AG04450 (cell line): Measurements from ENCODE around the gene TMEM200A. TPM values are rescaled to one million over a fixed set of nuclear protein-coding genes. Genes with fewer than 3 reads are reported as not detected.

ENCODE experiments used
- CTCF ChIA-PET: fragments of 300-600, 350-600 bp; formaldehyde crosslinking; extraction: SDS; loops from one replicate; lab custom pipeline; 2022; ENCODE audit warnings: antibody characterized with exemption, inconsistent platforms; lab: Charles Lee
- POLR2A ChIA-PET: fragments of 350-600 bp; formaldehyde crosslinking; extraction: SDS; loops from one replicate; lab custom pipeline; 2021; ENCODE audit warnings: antibody characterized with exemption, inconsistent platforms; lab: Yijun Ruan, JAX
- DNase-seq: peaks from one replicate; pipeline ENCODE4 v3.0.0-alpha.2; 2011; ENCODE audit warnings: low read depth, low spot score
- H3K27ac ChIP-seq: one replicate; pipeline ENCODE4 v1.5.1; 2012; ENCODE audit warnings: low read depth, low read length, control low read depth
- H3K27me3 ChIP-seq: one replicate; pipeline ENCODE4 v1.6.0; 2012; ENCODE audit warnings: low read length; ENCODE audit not compliant: control insufficient read depth, insufficient read depth
- H3K4me3 ChIP-seq: 2 replicates; pipeline ENCODE4 v1.5.1; 2011; ENCODE audit warnings: mild to moderate bottlenecking, low read depth, low read length, control low read depth
- H3K9me3 ChIP-seq: 2 replicates; pipeline ENCODE4 v1.5.1; 2012; ENCODE audit warnings: low read length; ENCODE audit not compliant: control insufficient read depth, insufficient read depth
- CTCF ChIP-seq: IDR thresholded peaks from 2 replicates; pipeline ENCODE4 v1.5.1; 2011; ENCODE audit warnings: low read depth, low read length, control low read depth, inconsistent platforms
- polyA plus RNA-seq: library from polyadenylated mRNA; depleted of rRNA; stranded (reverse); fragments of >200 nt; gene quantifications from 2 replicates; pipeline ENCODE4 v1.2.3, GENCODE V29; 2011

TMEM200A gene
- polyA plus RNA-seq, 1 experiment, result 34.5 TPM

DNA sequence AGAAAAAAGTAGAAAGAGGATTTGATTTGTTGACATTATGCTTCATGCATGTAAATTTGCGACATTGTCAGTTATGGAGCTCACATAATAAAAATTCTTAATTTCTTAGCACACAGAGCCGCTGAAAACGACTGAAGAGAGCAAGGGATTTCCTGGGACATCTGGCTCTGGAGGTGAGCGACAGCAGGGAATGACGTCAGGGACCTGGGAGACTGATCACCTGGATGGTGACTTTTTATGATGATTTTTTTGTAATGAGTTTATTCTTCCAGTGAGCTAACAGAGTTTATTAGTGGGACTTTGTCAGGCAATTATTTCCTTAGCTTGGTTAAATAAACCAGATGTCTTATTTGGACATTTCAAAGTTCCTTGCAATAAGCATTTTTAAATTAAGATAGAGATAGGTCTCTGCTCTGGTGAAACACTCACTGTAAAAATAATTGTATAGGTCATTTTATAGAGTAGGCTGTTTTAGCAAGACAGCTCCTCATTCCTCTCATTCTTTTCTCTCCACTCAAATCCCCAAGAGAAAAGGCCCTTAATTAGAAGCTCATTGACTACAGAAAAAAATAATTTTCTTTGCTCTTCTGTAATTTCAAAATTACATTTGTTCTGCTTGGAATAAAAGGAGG is 19.4 kb downstream of the TMEM200A start:
- Histone ChIP-seq H3K27ac (no peak overlapping the region), H3K27me3 (no peaks in the 10 kb centered on the region), H3K9me3 (no peaks in the 10 kb centered on the region), H3K4me3 (no peak overlapping the region)
- POLR2A ChIA-PET, result no interaction called here
- CTCF ChIA-PET, result interaction anchor here (0.6 kb wide), 1 partner anchor 294 kb away, joined by 3 read pairs; no protein-coding TSS in a partner anchor
- DNase-seq, result no peak
- no peak for TF ChIP-seq CTCF

DNA sequence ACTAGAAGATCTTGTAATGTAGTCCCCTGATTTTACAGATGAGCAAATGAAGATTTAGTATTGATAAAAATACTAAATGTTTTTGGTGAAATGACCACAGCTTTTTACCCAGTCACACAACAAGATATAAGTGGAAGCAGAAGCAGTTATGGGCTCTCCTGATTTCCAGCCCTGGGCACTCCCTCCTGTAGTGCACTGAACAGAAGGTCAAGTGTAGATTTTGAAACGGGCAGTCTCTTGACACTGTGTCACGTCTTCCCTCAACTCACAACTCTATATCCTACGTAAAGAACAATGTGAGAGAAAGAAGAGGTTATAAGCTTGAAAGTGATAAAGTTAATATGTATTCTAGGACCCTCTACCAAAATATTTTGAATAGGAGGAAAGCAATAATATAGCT is 23.3 kb downstream of the TMEM200A start:
- Histone ChIP-seq H3K27me3 (no peaks in the 10 kb centered on the region), H3K27ac (no peak overlapping the region), H3K9me3 (no peaks in the 10 kb centered on the region), H3K4me3 (no peak overlapping the region)
- ChIA-PET CTCF (no interaction called here), POLR2A (no interaction called here)
- TF ChIP-seq CTCF, result no peak
- no peak for DNase-seq

- H3K9me3 ChIP-seq, result no peaks in the 10 kb centered on the region
- H3K27ac ChIP-seq, result no peak overlapping the region
- ChIA-PET POLR2A (interaction anchor here (0.7 kb wide), 1 partner anchor 326 kb away, joined by 3 read pairs; no protein-coding TSS in a partner anchor), CTCF (interaction anchor here (1.4 kb wide), 1 partner anchor 307 kb away, joined by 3 read pairs; no protein-coding TSS in a partner anchor)
- no peak overlapping the region for H3K4me3 ChIP-seq
- no peak for TF ChIP-seq CTCF
- no peaks in the 10 kb centered on the region for H3K27me3 ChIP-seq
- no peak for DNase-seq
Measured at GRCh38 chr6:130390890-130391289, 25.1 kb downstream of the TMEM200A start.

- no peak for TF ChIP-seq CTCF
- no peaks in the 10 kb centered on the region for H3K9me3 ChIP-seq
- no peak overlapping the region for H3K27ac ChIP-seq
- POLR2A ChIA-PET, result no interaction called here
- no peak for DNase-seq
- no peaks in the 10 kb centered on the region for H3K27me3 ChIP-seq
- no peak overlapping the region for H3K4me3 ChIP-seq
- CTCF ChIA-PET, result no interaction called here
Measured at GRCh38 chr6:130393306-130393705, 27.5 kb downstream of the TMEM200A start.

DNA sequence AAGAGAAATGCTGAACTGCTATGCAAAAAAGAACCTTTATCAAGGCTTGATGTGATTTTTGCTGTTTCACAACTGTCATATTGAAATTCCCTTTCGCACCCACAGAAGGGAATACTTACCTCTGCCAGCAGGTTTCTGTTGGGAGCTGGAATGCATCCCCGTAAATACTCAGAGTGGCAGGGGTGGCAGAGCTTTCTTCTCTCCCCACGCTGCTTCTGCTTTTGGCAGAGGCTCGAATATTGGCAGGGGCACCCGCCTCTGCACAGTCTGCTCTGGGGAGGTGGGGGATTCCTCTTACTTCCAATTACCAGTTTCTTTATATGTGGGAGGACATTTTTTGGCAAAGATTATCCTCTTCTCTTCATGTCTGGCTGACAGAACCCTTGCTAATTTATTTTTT is 28.4 kb downstream of the TMEM200A start:
- TF ChIP-seq CTCF, result no peak
- Histone ChIP-seq H3K9me3 (no peaks in the 10 kb centered on the region), H3K4me3 (no peak overlapping the region), H3K27me3 (no peaks in the 10 kb centered on the region), H3K27ac (no peak overlapping the region)
- no peak for DNase-seq
- CTCF ChIA-PET, result no interaction called here
- POLR2A ChIA-PET, result no interaction called here
